ENCODE measurements around the gene ADCY5.
"Not testable (repeated sequence)": the region's sequence is repeated elsewhere in the genome, so short reads cannot be mapped to it uniquely, and the experiment has no call there.

ADCY5 gene

DNA sequence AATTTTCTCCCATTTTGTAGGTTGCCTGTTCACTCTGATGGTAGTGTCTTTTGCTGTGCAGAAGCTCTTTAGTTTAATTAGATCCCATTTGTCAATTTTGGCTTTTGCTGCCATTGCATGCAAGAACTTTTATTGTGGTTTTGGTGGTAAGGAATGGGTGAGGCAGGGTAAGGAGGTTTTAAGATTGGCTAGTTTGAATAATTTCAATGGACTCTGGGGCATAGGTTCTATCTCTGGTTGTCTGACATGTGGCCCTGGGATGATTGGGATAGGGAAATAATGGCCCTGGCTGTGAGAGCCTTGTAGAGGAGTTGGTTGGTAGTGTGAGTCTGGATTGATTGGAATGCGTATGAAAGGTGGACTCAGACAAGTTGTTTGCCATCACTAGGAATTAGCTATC is 209.1 kb downstream of the ADCY5 start:
- no peaks in the 10 kb centered on the region for H3K4me1 ChIP-seq (ENCODE audit: control insufficient read depth, low read depth, low read length)
- H3K36me3 ChIP-seq (ENCODE audit: control insufficient read depth, insufficient read depth, low read length), result no peaks in the 10 kb centered on the region
- H3K4me2 ChIP-seq (ENCODE audit: low read length), result no peak overlapping the region
- no peak overlapping the region for H3K4ac ChIP-seq (ENCODE audit: low read depth, low read length)
- no peak overlapping the region for H3K56ac ChIP-seq (ENCODE audit: low read length)
- H3K79me2 ChIP-seq (ENCODE audit: control insufficient read depth, insufficient read depth, low read length), result no peaks in the 10 kb centered on the region
- H2BK120ac ChIP-seq (ENCODE audit: low read depth, low read length), result no peak overlapping the region
- no peak overlapping the region for H4K8ac ChIP-seq (ENCODE audit: low read depth, low read length)
- WGBS (ENCODE audit: extremely low coverage, insufficient coverage, low lambda C conversion rate), result no CpG with 5 or more reads among the region's 1 CpG
- H2BK15ac ChIP-seq (replicated peaks; ENCODE audit: low read depth), result no peak overlapping the region
- no peak overlapping the region for H3K9ac ChIP-seq (ENCODE audit: low read length)
- H4K5ac ChIP-seq (ENCODE audit: low read length), result no peak overlapping the region
- no peaks in the 10 kb centered on the region for H3K79me1 ChIP-seq (ENCODE audit: low read length)
- H3K18ac ChIP-seq (ENCODE audit: low read length), result no peak overlapping the region
- no peak overlapping the region for H2AK5ac ChIP-seq (ENCODE audit: low read length)
- H3K4me3 ChIP-seq (ENCODE audit: low read length), result no peak overlapping the region
- no peak overlapping the region for H3K23ac ChIP-seq (ENCODE audit: low read length)
- H3K27me3 ChIP-seq (ENCODE audit: insufficient read depth, low read length, poor library complexity), result no peaks in the 10 kb centered on the region
- no peak overlapping the region for H3K27ac ChIP-seq (ENCODE audit: low read depth, low read length)
- no peak overlapping the region for H2BK5ac ChIP-seq (ENCODE audit: low read length)
- no peak for DNase-seq

DNA sequence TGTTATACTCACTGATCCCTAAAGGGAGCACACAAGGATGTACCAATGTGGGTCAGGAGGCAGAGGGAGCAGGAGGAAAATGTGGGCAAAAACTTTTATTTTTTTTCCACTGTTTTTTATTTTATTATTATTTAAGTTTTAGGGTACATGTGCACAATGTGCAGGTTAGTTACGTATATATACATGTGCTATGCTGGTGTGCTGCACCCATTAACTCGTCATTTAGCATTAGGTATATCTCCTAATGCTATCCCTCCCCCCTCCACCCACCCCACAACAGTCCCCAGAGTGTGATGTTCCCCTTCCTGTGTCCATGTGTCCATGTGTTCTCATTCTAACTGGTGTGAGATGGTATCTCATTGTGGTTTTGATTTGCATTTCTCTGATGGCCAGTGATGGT is 209.7 kb downstream of the ADCY5 start:
- not testable (repeated sequence) for H3K4me2 ChIP-seq (ENCODE audit: low read length); H4K8ac ChIP-seq (ENCODE audit: low read depth, low read length); H3K18ac ChIP-seq (ENCODE audit: low read length); H2BK5ac ChIP-seq (ENCODE audit: low read length); H3K4me1 ChIP-seq (ENCODE audit: control insufficient read depth, low read depth, low read length); H4K5ac ChIP-seq (ENCODE audit: low read length); DNase-seq; H3K36me3 ChIP-seq (ENCODE audit: control insufficient read depth, insufficient read depth, low read length); H3K56ac ChIP-seq (ENCODE audit: low read length); H3K27me3 ChIP-seq (ENCODE audit: insufficient read depth, low read length, poor library complexity); H3K79me1 ChIP-seq (ENCODE audit: low read length); H3K9ac ChIP-seq (ENCODE audit: low read length); H3K79me2 ChIP-seq (ENCODE audit: control insufficient read depth, insufficient read depth, low read length); H2BK15ac ChIP-seq (replicated peaks; ENCODE audit: low read depth); H3K23ac ChIP-seq (ENCODE audit: low read length); H3K27ac ChIP-seq (ENCODE audit: low read depth, low read length); H3K4me3 ChIP-seq (ENCODE audit: low read length); H2AK5ac ChIP-seq (ENCODE audit: low read length); H3K4ac ChIP-seq (ENCODE audit: low read depth, low read length); H2BK120ac ChIP-seq (ENCODE audit: low read depth, low read length)
- no CpG with 5 or more reads among the region's 2 CpGs for WGBS (ENCODE audit: extremely low coverage, insufficient coverage, low lambda C conversion rate)

DNA sequence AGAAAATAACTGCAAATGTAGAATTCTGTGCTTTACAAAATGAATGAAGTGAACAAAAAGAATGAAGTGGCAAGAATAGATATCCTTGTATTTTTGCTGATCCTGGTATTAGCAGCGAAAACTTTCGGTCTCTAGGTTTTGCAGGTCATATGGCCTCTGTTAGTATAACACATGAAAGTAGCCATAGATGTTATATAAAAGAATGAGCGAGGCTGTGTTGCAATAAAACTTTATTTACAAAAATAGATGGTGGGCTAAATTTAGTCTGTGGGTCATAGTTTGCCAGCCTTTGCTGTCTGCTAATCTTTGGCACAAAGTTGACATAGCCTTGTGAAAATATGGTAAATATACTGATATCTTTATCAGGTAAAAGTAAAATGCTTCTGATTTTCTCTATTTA is 212.0 kb downstream of the ADCY5 start:
- Histone ChIP-seq H2BK120ac (ENCODE audit: low read depth, low read length) (no peak overlapping the region), H3K36me3 (ENCODE audit: control insufficient read depth, insufficient read depth, low read length) (no peaks in the 10 kb centered on the region), H2BK5ac (ENCODE audit: low read length) (no peak overlapping the region), H2BK15ac (replicated peaks; ENCODE audit: low read depth) (no peak overlapping the region), H3K4ac (ENCODE audit: low read depth, low read length) (no peak overlapping the region), H3K27ac (ENCODE audit: low read depth, low read length) (no peak overlapping the region), H3K9ac (ENCODE audit: low read length) (no peak overlapping the region), H3K4me1 (ENCODE audit: control insufficient read depth, low read depth, low read length) (no peaks in the 10 kb centered on the region), H3K79me2 (ENCODE audit: control insufficient read depth, insufficient read depth, low read length) (no peaks in the 10 kb centered on the region), H3K23ac (ENCODE audit: low read length) (no peak overlapping the region), H3K79me1 (ENCODE audit: low read length) (no peaks in the 10 kb centered on the region), H4K5ac (ENCODE audit: low read length) (no peak overlapping the region), H2AK5ac (ENCODE audit: low read length) (no peak overlapping the region), H3K27me3 (ENCODE audit: insufficient read depth, low read length, poor library complexity) (no peaks in the 10 kb centered on the region), H4K8ac (ENCODE audit: low read depth, low read length) (no peak overlapping the region), H3K4me2 (ENCODE audit: low read length) (no peak overlapping the region), H3K56ac (ENCODE audit: low read length) (no peak overlapping the region), H3K18ac (ENCODE audit: low read length) (no peak overlapping the region), H3K4me3 (ENCODE audit: low read length) (no peak overlapping the region)
- no CpG with 5 or more reads among the region's 3 CpGs for WGBS (ENCODE audit: extremely low coverage, insufficient coverage, low lambda C conversion rate)
- no peak for DNase-seq
